H9 (cell line): ENCODE data around the gene MFSD12. TPM values are rescaled to one million over a fixed set of nuclear protein-coding genes. Genes with fewer than 3 reads are reported as not detected.

ENCODE experiments used
- DNase-seq: peaks from one replicate; pipeline ENCODE4 v3.0.0-alpha.2; 2017
- H2AFZ ChIP-seq: one replicate; pipeline ENCODE4 v1.6.1; 2013; ENCODE audit warnings: mild to moderate bottlenecking, low read length, control low read depth, moderate library complexity
- H2AK5ac ChIP-seq: 2 replicates; pipeline ENCODE4 v1.6.1; 2013; ENCODE audit warnings: low read length, control low read depth, mixed read lengths; ENCODE audit not compliant: insufficient read length
- H2BK120ac ChIP-seq: one replicate; pipeline ENCODE4 v1.6.1; 2013; ENCODE audit warnings: low read depth, mild to moderate bottlenecking, low read length, control low read depth, inconsistent platforms; ENCODE audit not compliant: poor library complexity, severe bottlenecking
- H2BK12ac ChIP-seq: 2 replicates; pipeline ENCODE4 v1.6.1; 2013; ENCODE audit warnings: low read length, control low read depth, mixed read lengths, low read depth; ENCODE audit not compliant: insufficient read length
- H2BK15ac ChIP-seq: 2 replicates; pipeline ENCODE4 v1.6.1; 2013; ENCODE audit warnings: low read depth, low read length, control low read depth
- H2BK20ac ChIP-seq: one replicate; pipeline ENCODE4 v1.6.1; 2013; ENCODE audit warnings: low read depth, mild to moderate bottlenecking, low read length, control low read depth, inconsistent platforms; ENCODE audit not compliant: poor library complexity, severe bottlenecking
- H2BK5ac ChIP-seq: 2 replicates; pipeline ENCODE4 v1.6.1; 2013; ENCODE audit warnings: low read length, control low read depth, mixed read lengths; ENCODE audit not compliant: insufficient read length
- H3K14ac ChIP-seq: 2 replicates; pipeline ENCODE4 v1.6.1; 2013; ENCODE audit warnings: low read length, control low read depth; ENCODE audit not compliant: insufficient read depth
- H3K18ac ChIP-seq: 2 replicates; pipeline ENCODE4 v1.6.1; 2013; ENCODE audit warnings: low read depth, mild to moderate bottlenecking, mixed read lengths, low read length, control low read depth; ENCODE audit not compliant: insufficient read length
- H3K23ac ChIP-seq: 2 replicates; pipeline ENCODE4 v1.6.1; 2013; ENCODE audit warnings: low read length, control low read depth, mixed read lengths, low read depth; ENCODE audit not compliant: insufficient read length
- H3K23me2 ChIP-seq: 2 replicates; pipeline ENCODE4 v1.6.1; 2013; ENCODE audit warnings: low read depth, mild to moderate bottlenecking, mixed read lengths, low read length, control low read depth; ENCODE audit not compliant: insufficient read length, poor library complexity, severe bottlenecking
- H3K27ac ChIP-seq: 2 replicates; pipeline ENCODE4 v1.5.1; 2013; ENCODE audit warnings: low read length, control low read depth, mixed read lengths, low read depth; ENCODE audit not compliant: insufficient read length
- H3K27me3 ChIP-seq: 2 replicates; pipeline ENCODE4 v1.6.1; 2013; ENCODE audit warnings: low read length, control low read depth, inconsistent platforms; ENCODE audit not compliant: insufficient read depth
- H3K4ac ChIP-seq: 2 replicates; pipeline ENCODE4 v1.6.1; 2013; ENCODE audit warnings: low read depth, mild to moderate bottlenecking, control low read depth, inconsistent platforms, low read length, moderate library complexity
- H3K4me1 ChIP-seq: 2 replicates; pipeline ENCODE4 v1.6.1; 2013; ENCODE audit warnings: low read length, control low read depth, inconsistent platforms; ENCODE audit not compliant: insufficient read depth
- H3K4me2 ChIP-seq: 2 replicates; pipeline ENCODE4 v1.6.1; 2013; ENCODE audit warnings: low read length, control low read depth, mixed read lengths; ENCODE audit not compliant: insufficient read length, insufficient read depth
- H3K56ac ChIP-seq: 2 replicates; pipeline ENCODE4 v1.6.1; 2013; ENCODE audit warnings: low read depth, mild to moderate bottlenecking, mixed read lengths, low read length, control low read depth; ENCODE audit not compliant: insufficient read length
- H3K79me1 ChIP-seq: 2 replicates; pipeline ENCODE4 v1.6.1; 2013; ENCODE audit warnings: low read depth, mild to moderate bottlenecking, moderate library complexity, low read length, control low read depth, inconsistent platforms; ENCODE audit not compliant: insufficient read depth, poor library complexity, severe bottlenecking
- H3K79me2 ChIP-seq: 2 replicates; pipeline ENCODE4 v1.6.1; 2013; ENCODE audit warnings: low read length, control low read depth, inconsistent platforms; ENCODE audit not compliant: insufficient read depth
- H3K9ac ChIP-seq: 2 replicates; pipeline ENCODE4 v1.6.1; 2013; ENCODE audit warnings: low read length, control low read depth, mixed read lengths; ENCODE audit not compliant: insufficient read length; ENCODE audit errors: extremely low read depth
- H3K9me3 ChIP-seq: one replicate; pipeline ENCODE4 v1.6.1; 2013; ENCODE audit warnings: low read depth, low read length, inconsistent platforms; ENCODE audit not compliant: control insufficient read depth
- H3T11ph ChIP-seq: one replicate; pipeline ENCODE4 v1.6.1; 2013; ENCODE audit warnings: mild to moderate bottlenecking, low read length, control low read depth, inconsistent platforms
- H4K20me1 ChIP-seq: one replicate; pipeline ENCODE4 v1.6.1; 2013; ENCODE audit not compliant: control insufficient read depth, insufficient read length, insufficient read depth
- H4K5ac ChIP-seq: 2 replicates; pipeline ENCODE4 v1.6.1; 2013; ENCODE audit warnings: low read depth, mild to moderate bottlenecking, mixed read lengths, low read length, control low read depth; ENCODE audit not compliant: insufficient read length
- H4K8ac ChIP-seq: replicated peaks from 2 replicates; pipeline ENCODE4 v1.6.1; 2013; ENCODE audit warnings: low read length, control low read depth, mixed read lengths, low read depth; ENCODE audit not compliant: insufficient read length
- H4K91ac ChIP-seq: 2 replicates; pipeline ENCODE4 v1.6.1; 2013; ENCODE audit warnings: low read depth, mild to moderate bottlenecking, moderate library complexity, mixed read lengths, low read length, control low read depth; ENCODE audit not compliant: insufficient read length
- H3K27ac Mint-ChIP-seq, 3 experiments: 2 replicates in 2 of 3; 3 replicates in 1 of 3; pipeline ENCODE4 v1.8.0; 2020 to 2021; ENCODE audit warnings: mixed read lengths in 3 of 3, mild to moderate bottlenecking in 1 of 3, moderate library complexity in 1 of 3
- H3K27me3 Mint-ChIP-seq: 2 replicates; pipeline ENCODE4 v1.8.0; 2021; ENCODE audit warnings: low read depth, mild to moderate bottlenecking, moderate library complexity, mixed read lengths
- H3K36me3 Mint-ChIP-seq, 3 experiments: 2 replicates in 2 of 3; 3 replicates in 1 of 3; pipeline ENCODE4 v1.8.0; 2020 to 2021; ENCODE audit warnings: low read depth in 3 of 3, mixed read lengths in 3 of 3; ENCODE audit not compliant: insufficient read depth in 1 of 3
- H3K4me1 Mint-ChIP-seq, 2 experiments: 2 replicates each; pipeline ENCODE4 v1.8.0; 2020; ENCODE audit warnings: mixed read lengths in 2 of 2
- H3K4me3 Mint-ChIP-seq, 2 experiments: 2 replicates in 1 of 2; 3 replicates in 1 of 2; pipeline ENCODE4 v1.8.0; 2020 to 2021; ENCODE audit warnings: mild to moderate bottlenecking in 2 of 2, mixed read lengths in 2 of 2, moderate library complexity in 1 of 2
- H3K9me3 Mint-ChIP-seq, 2 experiments: 2 replicates in 1 of 2; 3 replicates in 1 of 2; pipeline ENCODE4 v1.8.0; 2020; ENCODE audit warnings: mild to moderate bottlenecking in 2 of 2, mixed read lengths in 2 of 2, moderate library complexity in 1 of 2
- whole genome bisulfite sequencing: extraction: QIAGEN DNeasy Blood & Tissue Kit; methylation state at CpG from one replicate; pipeline ENCODE4 v1.1.7; 2013; ENCODE audit warnings: missing lambda C conversion rate, low lambda C conversion rate, mixed read lengths; ENCODE audit not compliant: insufficient read length; ENCODE audit errors: extremely low coverage; 5-methylcytosine and 5-hydroxymethylcytosine counted together
- total RNA-seq: library from RNA; stranded (reverse); gene quantifications from 2 replicates; pipeline ENCODE4 v1.2.1, GENCODE V29; 2021
- TF ChIP-seq, protein P1 (sequence below): fragments of 200-600 bp; sonication (generic); conservative IDR thresholded peaks from 3 replicates; pipeline ENCODE4 v1.8.0; 2021; ENCODE audit warnings: antibody characterized with exemption, mild to moderate bottlenecking

Gene MFSD12
- total RNA-seq, 1 experiment from 2014 or later: 58.8 TPM

- Histone ChIP-seq H3K18ac (peak overlapping the region; percentile 19), H3K9me3 (no peaks in the 10 kb centered on the region), H3K23me2 (no peaks in the 10 kb centered on the region), H3K9ac (no peak overlapping the region), H3K79me1 (no peaks in the 10 kb centered on the region), H2AFZ (no peak overlapping the region), H2BK5ac (no peak overlapping the region), H3K4me1 (peaks cover 3% of the 10 kb centered on the region; the same call in 1 of the 2 replicates), H3K79me2 (no peaks in the 10 kb centered on the region; the same call in 1 of the 2 replicates), H2BK20ac (no peak overlapping the region), H3K14ac (peak overlapping the region; percentile 73; the same call in 1 of the 2 replicates), H2BK15ac (no peak overlapping the region), H3K56ac (no peak overlapping the region), H3K27me3 (no peaks in the 10 kb centered on the region), H4K8ac (no peak overlapping the region), H2BK120ac (no peak overlapping the region), H3T11ph (no peak overlapping the region), H2BK12ac (no peak overlapping the region), H3K4ac (no peak overlapping the region), H3K4me2 (peak overlapping the region; percentile 17), H3K23ac (no peak overlapping the region), H2AK5ac (no peak overlapping the region), H4K5ac (no peak overlapping the region), H3K27ac (no peak overlapping the region), H4K91ac (no peak overlapping the region), H4K20me1 (no peaks in the 10 kb centered on the region)
- Mint-ChIP-seq H3K27ac (peak overlapping the region; percentile 63 to 91 (median 83); a peak in 6 of 7 replicates), H3K9me3 (no peaks in the 10 kb centered on the region; a peak in 1 of 5 replicates), H3K27me3 (no peaks in the 10 kb centered on the region; the same call in 1 of the 2 replicates), H3K4me3 (peak overlapping the region; percentile 38 to 69; a peak in 4 of 5 replicates), H3K36me3 (peaks cover 2 to 15% (median 10%) of the 10 kb centered on the region in 3 experiments; a peak in 6 of 7 replicates), H3K4me1 (peaks cover 36 to 45% of the 10 kb centered on the region in 2 experiments)
- TF ChIP-seq, protein P1, sequence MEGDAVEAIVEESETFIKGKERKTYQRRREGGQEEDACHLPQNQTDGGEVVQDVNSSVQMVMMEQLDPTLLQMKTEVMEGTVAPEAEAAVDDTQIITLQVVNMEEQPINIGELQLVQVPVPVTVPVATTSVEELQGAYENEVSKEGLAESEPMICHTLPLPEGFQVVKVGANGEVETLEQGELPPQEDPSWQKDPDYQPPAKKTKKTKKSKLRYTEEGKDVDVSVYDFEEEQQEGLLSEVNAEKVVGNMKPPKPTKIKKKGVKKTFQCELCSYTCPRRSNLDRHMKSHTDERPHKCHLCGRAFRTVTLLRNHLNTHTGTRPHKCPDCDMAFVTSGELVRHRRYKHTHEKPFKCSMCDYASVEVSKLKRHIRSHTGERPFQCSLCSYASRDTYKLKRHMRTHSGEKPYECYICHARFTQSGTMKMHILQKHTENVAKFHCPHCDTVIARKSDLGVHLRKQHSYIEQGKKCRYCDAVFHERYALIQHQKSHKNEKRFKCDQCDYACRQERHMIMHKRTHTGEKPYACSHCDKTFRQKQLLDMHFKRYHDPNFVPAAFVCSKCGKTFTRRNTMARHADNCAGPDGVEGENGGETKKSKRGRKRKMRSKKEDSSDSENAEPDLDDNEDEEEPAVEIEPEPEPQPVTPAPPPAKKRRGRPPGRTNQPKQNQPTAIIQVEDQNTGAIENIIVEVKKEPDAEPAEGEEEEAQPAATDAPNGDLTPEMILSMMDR: no peak
- DNase-seq: no peak
- no CpG with 5 or more reads among the region's 2 CpGs for WGBS
Observed at GRCh38 chr19:3518659-3519058, 38.7 kb downstream of the MFSD12 start.
